WTC11 (cell line): ENCODE data around the gene ALOX12B. TPM values are rescaled to one million over a fixed set of nuclear protein-coding genes. Genes with fewer than 3 reads are reported as not detected.

Experiments used
- ATAC-seq: fragments of 200-7000 bp; cut with Tn5 transposase; 2 replicates; pipeline ENCODE4 v1.10.0; 2021; ENCODE audit warnings: mild to moderate bottlenecking, moderate library complexity
- CTCF ChIA-PET: fragments of 300-600 bp; sonication (Branson Sonifier 250); formaldehyde crosslinking; loops from one replicate; lab custom pipeline; 2021; ENCODE audit warnings: antibody characterized with exemption; lab: Charles Lee
- POLR2A ChIA-PET: fragments of 350-600 bp; sonication (Branson Sonifier 250); formaldehyde crosslinking; loops from one replicate; lab custom pipeline; 2021; ENCODE audit warnings: antibody characterized with exemption; lab: Charles Lee
- DNase-seq: peaks from one replicate; pipeline ENCODE4 v3.0.0; 2021; ENCODE audit warnings: low spot score
- H3K27ac Mint-ChIP-seq: 2 replicates; pipeline ENCODE4 v1.8.0; 2021; ENCODE audit warnings: mixed read lengths
- H3K27me3 Mint-ChIP-seq: 2 replicates; pipeline ENCODE4 v1.8.0; 2021; ENCODE audit warnings: low read depth, mild to moderate bottlenecking, moderate library complexity, mixed read lengths
- H3K36me3 Mint-ChIP-seq: 2 replicates; pipeline ENCODE4 v1.8.0; 2021; ENCODE audit warnings: mixed read lengths
- H3K4me1 Mint-ChIP-seq: 2 replicates; pipeline ENCODE4 v1.8.0; 2022; ENCODE audit warnings: mixed read lengths
- H3K4me3 Mint-ChIP-seq: 2 replicates; pipeline ENCODE4 v1.8.0; 2021; ENCODE audit warnings: mild to moderate bottlenecking, moderate library complexity, mixed read lengths
- H3K9me3 Mint-ChIP-seq: 2 replicates; pipeline ENCODE4 v1.8.0; 2021; ENCODE audit warnings: mixed read lengths
- AFF4 ChIP-seq: sonication (generic); formaldehyde crosslinking; IDR thresholded peaks from 2 replicates; pipeline ENCODE4 v1.8.1; 2023; ENCODE audit warnings: mild to moderate bottlenecking, missing genetic modification reagents, borderline replicate concordance
- ARID4B ChIP-seq: sonication (generic); formaldehyde crosslinking; IDR thresholded peaks from 2 replicates; pipeline ENCODE4 v1.8.0; 2023; ENCODE audit warnings: missing genetic modification reagents, mild to moderate bottlenecking, borderline replicate concordance
- ATF2 ChIP-seq: sonication (generic); formaldehyde crosslinking; IDR thresholded peaks from 2 replicates; pipeline ENCODE4 v1.8.1; 2022; ENCODE audit warnings: low read depth, missing genetic modification reagents, borderline replicate concordance
- CBFB ChIP-seq: sonication (generic); formaldehyde crosslinking; IDR thresholded peaks from 2 replicates; pipeline ENCODE4 v1.8.1; 2022; ENCODE audit warnings: mild to moderate bottlenecking, low read depth, missing genetic modification reagents
- CDX4 ChIP-seq: fragments of 250-450 bp; sonication (Bioruptor Pico); IDR thresholded peaks from 2 replicates; pipeline ENCODE4 v1.9.0; 2021; ENCODE audit warnings: moderate library complexity, mild to moderate bottlenecking, inconsistent platforms, borderline replicate concordance
- EMX1 ChIP-seq: fragments of 250-450 bp; sonication (Bioruptor Pico); IDR thresholded peaks from 2 replicates; pipeline ENCODE4 v1.8.0; 2021; ENCODE audit warnings: mild to moderate bottlenecking
- ERG ChIP-seq: fragments of 250-450 bp; sonication (Bioruptor Pico); IDR thresholded peaks from 2 replicates; pipeline ENCODE4 v1.8.0; 2021; ENCODE audit warnings: mild to moderate bottlenecking
- ETV6 ChIP-seq: sonication (generic); formaldehyde crosslinking; IDR thresholded peaks from 2 replicates; pipeline ENCODE4 v1.8.1; 2022; ENCODE audit warnings: mild to moderate bottlenecking, missing genetic modification reagents
- FOXJ3 ChIP-seq: sonication (generic); formaldehyde crosslinking; IDR thresholded peaks from 2 replicates; pipeline ENCODE4 v1.9.0; 2021; ENCODE audit warnings: missing genetic modification reagents, mild to moderate bottlenecking, borderline replicate concordance
- FOXK1 ChIP-seq: sonication (generic); formaldehyde crosslinking; IDR thresholded peaks from 2 replicates; pipeline ENCODE4 v1.8.0; 2022; ENCODE audit warnings: mild to moderate bottlenecking, moderate library complexity, missing genetic modification reagents
- HMGXB4 ChIP-seq: sonication (generic); formaldehyde crosslinking; IDR thresholded peaks from 2 replicates; pipeline ENCODE4 v1.8.1; 2023; ENCODE audit warnings: mild to moderate bottlenecking, moderate library complexity, missing genetic modification reagents
- IRF2 ChIP-seq: sonication (generic); formaldehyde crosslinking; IDR thresholded peaks from 2 replicates; pipeline ENCODE4 v1.8.0; 2022; ENCODE audit warnings: low read depth, missing genetic modification reagents, borderline replicate concordance
- KAT7 ChIP-seq: sonication (generic); formaldehyde crosslinking; IDR thresholded peaks from 2 replicates; pipeline ENCODE4 v1.8.1; 2023; ENCODE audit warnings: missing genetic modification reagents, mild to moderate bottlenecking, borderline replicate concordance
- MYBL2 ChIP-seq: sonication (generic); formaldehyde crosslinking; IDR thresholded peaks from 2 replicates; pipeline ENCODE4 v1.8.1; 2023; ENCODE audit warnings: mild to moderate bottlenecking, moderate library complexity, missing genetic modification reagents
- PRRX2 ChIP-seq: fragments of 250-450 bp; sonication (Bioruptor Pico); IDR thresholded peaks from 2 replicates; pipeline ENCODE4 v1.8.0; 2021; ENCODE audit warnings: mild to moderate bottlenecking
- ZMAT4 ChIP-seq: fragments of 250-450 bp; sonication (Bioruptor Pico); IDR thresholded peaks from 2 replicates; pipeline ENCODE4 v1.9.0; 2021; ENCODE audit warnings: mild to moderate bottlenecking
- ZNF416 ChIP-seq: fragments of 250-450 bp; sonication (Bioruptor Pico); IDR thresholded peaks from 2 replicates; pipeline ENCODE4 v1.9.0; 2021; ENCODE audit warnings: mild to moderate bottlenecking, inconsistent platforms
- total RNA-seq: library from RNA; stranded (reverse); gene quantifications from 3 replicates; pipeline ENCODE4 v1.2.3, GENCODE V29; 2021

The ALOX12B gene
- total RNA-seq, 1 experiment from 2014 or later, result 0.72 TPM

- CTCF ChIA-PET, result interaction anchor here (0.6 to 5.5 kb wide), 10 partner anchors 12 to 101 kb away, joined by 3 to 91 read pairs (median 14); partner anchors contain the start of gene ALOXE3
- no peak; the same call in 1 of the 2 replicates for ATAC-seq
- H3K36me3 Mint-ChIP-seq, result no peaks in the 10 kb centered on the region
- H3K27me3 Mint-ChIP-seq, result peaks cover 34% of the 10 kb centered on the region
- POLR2A ChIA-PET, result no interaction called here
- no peak overlapping the region for H3K4me3 Mint-ChIP-seq
- TF ChIP-seq ZMAT4 (CRISPR knock-in tag) (no peak), FOXK1 (CRISPR knock-in tag) (no peak), HMGXB4 (CRISPR knock-in tag) (no peak), AFF4 (CRISPR knock-in tag) (no peak), MYBL2 (CRISPR knock-in tag) (no peak), FOXJ3 (CRISPR knock-in tag) (no peak), KAT7 (no peak), CDX4 (CRISPR knock-in tag) (no peak), ATF2 (CRISPR knock-in tag) (no peak), CBFB (no peak), ERG (CRISPR knock-in tag) (no peak), PRRX2 (CRISPR knock-in tag) (no peak)
- H3K9me3 Mint-ChIP-seq, result no peaks in the 10 kb centered on the region
- peaks cover 16% of the 10 kb centered on the region for H3K4me1 Mint-ChIP-seq
- H3K27ac Mint-ChIP-seq, result no peak overlapping the region
- no peak for DNase-seq
Measured at GRCh38 chr17:8091033-8091687, 3.6 kb upstream of the ALOX12B start.

GRCh38 chr17:8089728-8090127 lies 2.2 kb upstream of the ALOX12B start:
- no peak overlapping the region for H3K27ac Mint-ChIP-seq
- POLR2A ChIA-PET, result no interaction called here
- CTCF ChIA-PET, result interaction anchor here (1.4 to 5.5 kb wide), 4 partner anchors 10 to 29 kb away, joined by 4 to 91 read pairs (median 42); partner anchors contain the start of gene ALOXE3
- H3K9me3 Mint-ChIP-seq, result no peaks in the 10 kb centered on the region
- no peak overlapping the region for H3K4me3 Mint-ChIP-seq
- peaks cover 33% of the 10 kb centered on the region for H3K27me3 Mint-ChIP-seq
- DNase-seq (no peak), ATAC-seq (no peak)
- peaks cover 16% of the 10 kb centered on the region for H3K4me1 Mint-ChIP-seq
- no peaks in the 10 kb centered on the region for H3K36me3 Mint-ChIP-seq
- TF ChIP-seq PRRX2 (CRISPR knock-in tag) (no peak), EMX1 (no peak), CBFB (no peak), ARID4B (CRISPR knock-in tag) (no peak), ZNF416 (no peak), ETV6 (no peak), IRF2 (CRISPR knock-in tag) (no peak)
